GM19324 (cell line): ENCODE results near the gene WDR54.
A peak's percentile ranks its signal among the peaks of the same experiment; 100 is the strongest.

Source experiments
- ATAC-seq: cut with Tn5 transposase; IDR thresholded peaks from one replicate; pipeline ENCODE4 v1.9.1; 2021; ENCODE audit warnings: mild to moderate bottlenecking, moderate library complexity; ENCODE audit not compliant: unreplicated experiment, low FRiP score

The WDR54 gene, protein sequence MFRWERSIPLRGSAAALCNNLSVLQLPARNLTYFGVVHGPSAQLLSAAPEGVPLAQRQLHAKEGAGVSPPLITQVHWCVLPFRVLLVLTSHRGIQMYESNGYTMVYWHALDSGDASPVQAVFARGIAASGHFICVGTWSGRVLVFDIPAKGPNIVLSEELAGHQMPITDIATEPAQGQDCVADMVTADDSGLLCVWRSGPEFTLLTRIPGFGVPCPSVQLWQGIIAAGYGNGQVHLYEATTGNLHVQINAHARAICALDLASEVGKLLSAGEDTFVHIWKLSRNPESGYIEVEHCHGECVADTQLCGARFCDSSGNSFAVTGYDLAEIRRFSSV

DNA sequence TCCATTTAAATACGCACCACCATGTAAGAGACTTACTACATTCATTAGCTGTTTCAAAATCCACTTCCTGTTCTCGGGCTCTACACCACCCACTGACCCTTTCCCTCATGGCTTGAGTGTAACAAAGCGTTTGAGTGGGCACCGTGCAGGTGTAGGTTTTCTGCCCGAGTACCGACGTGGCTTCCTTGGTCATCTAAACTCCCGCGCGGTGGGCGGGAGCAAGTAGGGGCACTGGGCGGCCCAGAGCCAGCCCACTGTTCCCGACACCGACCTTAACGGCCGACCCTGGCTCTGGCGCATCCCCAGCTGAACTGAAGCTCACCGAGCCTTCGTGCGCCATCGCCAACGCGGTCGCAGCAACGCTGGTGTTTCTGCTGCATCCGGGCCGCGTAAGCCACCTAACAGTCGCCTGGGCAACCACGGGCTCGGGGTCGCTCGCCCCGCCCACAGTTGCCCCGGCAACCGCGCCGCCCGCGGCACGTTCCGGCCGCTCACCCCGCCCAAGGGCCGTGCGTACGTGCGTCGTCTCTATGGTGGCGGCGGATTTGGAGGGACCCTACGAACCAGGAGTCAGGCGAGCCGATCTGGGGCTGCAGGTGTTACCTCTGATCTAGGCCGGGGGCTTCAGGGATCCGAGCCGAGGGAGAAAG, at the start of gene WDR54, which contains the start of gene C2orf81:
Gene WDR54, plus strand, starts transcription at position 510 of the 650 bp plus-strand sequence. CDS start 424 bp downstream, outside the sequence.
Gene C2orf81, minus strand, starts transcription at position 399 of the 650 bp plus-strand sequence. Its CDS starts 59 bp downstream, at position 340.
- ATAC-seq = peak; percentile 94

DNA sequence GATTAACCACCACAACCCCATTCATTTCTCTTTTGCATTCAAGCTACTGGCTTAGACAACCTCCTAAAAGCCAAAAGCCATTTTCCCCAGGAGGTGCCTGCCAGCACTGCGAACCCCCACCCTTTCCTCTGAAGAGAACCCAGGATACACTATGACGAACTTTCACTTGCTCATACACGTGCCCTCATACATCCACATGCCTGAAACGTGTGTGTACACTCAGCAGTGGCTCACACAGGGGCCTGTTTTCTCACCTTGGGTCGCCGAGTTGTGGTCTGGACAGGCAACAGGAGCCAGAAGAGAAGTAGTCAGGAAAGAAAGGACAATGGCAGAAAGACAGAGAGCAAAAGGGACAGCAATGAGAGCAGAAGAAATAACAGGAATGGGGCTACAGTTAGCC, 48.9 kb upstream of the WDR54 start:
- no peak for ATAC-seq

DNA sequence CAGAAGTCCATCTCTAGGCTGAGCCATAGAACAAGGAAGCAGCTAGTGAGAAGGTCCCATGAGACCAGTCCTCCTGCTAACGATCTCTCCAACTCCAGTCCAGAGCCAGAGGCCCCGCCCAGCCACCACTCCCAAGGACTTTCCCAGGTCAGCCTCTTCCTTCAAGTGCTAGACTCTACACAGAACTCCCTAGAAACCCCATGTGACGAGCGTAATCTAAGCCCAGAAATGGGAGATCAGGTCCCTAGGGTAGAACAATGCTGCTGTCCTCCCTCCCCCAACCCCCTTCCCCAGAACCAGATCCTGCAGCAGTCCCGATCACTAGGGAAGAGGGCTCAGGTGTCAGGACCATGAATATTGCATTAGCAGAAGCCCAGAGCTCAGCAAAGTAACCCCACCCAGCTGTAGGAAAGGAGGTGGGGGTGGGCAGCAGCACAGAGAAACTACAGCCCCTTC, 48.3 kb upstream of the WDR54 start:
- ATAC-seq = no peak

DNA sequence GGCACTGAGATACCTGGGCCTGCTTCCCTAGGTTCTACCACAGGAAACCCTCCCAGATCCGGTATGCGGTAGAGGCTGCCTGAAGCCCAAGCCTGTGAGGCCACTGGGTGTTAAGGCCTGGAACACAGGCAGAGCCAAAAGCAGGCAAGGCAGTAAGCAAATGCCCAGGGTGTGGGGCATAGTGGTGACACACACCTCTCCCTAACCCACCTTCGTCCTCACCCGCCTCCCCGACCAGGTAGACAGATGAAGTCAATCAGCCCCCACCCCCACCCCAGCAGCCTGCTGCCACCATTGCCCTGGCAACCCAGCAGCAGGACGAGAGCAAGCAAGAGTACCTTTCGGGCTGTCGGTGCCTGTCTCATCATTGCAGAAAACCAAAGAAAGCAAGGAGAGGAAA, 47.5 kb upstream of the WDR54 start:
- no peak for ATAC-seq

DNA sequence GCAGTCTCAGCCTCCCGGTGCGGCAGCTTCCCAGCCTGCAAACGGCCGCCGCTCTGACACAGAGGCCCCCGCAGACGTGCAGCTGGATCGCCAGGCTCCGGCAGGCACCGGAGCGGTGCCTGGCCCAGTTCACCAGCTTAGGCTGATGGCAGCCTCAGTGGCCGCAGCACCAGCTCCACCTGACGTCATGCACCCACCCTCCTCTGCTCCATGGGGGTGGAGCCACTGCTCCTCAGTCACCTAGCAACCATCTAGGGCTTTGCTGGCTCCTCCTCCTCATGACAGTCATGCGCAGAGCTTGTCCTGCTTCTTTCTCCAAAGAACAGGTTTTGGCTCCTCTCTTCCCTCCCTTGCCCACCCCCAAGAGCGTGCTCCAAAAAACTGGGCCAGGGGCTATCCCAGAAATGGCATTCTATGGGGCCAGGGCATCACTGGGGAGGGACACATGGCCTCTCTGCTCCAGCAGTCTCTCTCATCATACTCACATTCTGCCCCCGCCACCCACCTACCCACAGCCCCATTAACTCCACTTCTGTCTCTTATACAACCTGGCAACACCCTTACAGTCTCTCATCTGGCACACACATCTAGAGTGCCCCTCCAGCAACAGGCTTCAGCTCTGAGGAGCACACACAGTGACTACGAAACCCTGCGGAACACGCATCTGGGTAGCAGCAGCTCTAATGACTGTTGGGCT, 46.9 kb upstream of the WDR54 start:
- no peak for ATAC-seq

DNA sequence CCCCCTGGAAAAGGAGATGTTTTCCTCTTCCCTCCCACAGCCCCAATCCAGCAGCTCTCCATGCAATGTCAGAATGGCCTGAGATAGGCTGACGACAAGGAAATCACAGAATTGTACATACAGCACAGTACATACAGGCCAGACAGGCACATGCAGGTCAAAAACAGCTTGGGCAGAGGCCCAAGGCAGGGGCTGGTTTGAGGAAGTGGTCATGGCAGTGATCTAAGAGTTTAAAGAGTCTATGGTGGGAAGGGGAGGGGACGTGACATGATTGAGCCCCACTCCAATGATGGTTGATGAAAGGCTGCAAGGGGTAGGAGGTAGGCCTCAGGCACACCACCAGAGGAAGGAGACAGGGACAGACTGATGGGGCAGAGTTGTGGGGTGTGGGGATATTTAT, 45.7 kb upstream of the WDR54 start:
- no peak for ATAC-seq

DNA sequence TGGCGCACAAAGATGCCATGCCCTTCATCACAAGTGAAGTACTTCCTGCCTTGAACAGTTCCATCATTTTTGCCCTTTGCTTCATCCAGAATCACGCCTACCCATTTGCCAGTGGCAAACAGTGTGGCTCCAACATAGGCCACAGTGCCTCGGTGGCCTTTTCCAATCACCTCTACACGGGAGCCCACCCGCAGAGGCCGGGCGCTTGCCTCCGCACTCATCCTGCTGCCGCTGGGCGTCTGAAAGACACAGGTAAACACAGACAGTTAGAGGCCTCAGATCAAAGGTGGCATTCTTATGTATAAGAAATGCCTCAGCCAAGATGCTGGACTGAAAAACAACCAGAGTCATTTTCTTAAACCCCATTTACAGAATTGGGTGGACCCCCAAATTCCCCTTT, 43.5 kb upstream of the WDR54 start:
- no peak for ATAC-seq

DNA sequence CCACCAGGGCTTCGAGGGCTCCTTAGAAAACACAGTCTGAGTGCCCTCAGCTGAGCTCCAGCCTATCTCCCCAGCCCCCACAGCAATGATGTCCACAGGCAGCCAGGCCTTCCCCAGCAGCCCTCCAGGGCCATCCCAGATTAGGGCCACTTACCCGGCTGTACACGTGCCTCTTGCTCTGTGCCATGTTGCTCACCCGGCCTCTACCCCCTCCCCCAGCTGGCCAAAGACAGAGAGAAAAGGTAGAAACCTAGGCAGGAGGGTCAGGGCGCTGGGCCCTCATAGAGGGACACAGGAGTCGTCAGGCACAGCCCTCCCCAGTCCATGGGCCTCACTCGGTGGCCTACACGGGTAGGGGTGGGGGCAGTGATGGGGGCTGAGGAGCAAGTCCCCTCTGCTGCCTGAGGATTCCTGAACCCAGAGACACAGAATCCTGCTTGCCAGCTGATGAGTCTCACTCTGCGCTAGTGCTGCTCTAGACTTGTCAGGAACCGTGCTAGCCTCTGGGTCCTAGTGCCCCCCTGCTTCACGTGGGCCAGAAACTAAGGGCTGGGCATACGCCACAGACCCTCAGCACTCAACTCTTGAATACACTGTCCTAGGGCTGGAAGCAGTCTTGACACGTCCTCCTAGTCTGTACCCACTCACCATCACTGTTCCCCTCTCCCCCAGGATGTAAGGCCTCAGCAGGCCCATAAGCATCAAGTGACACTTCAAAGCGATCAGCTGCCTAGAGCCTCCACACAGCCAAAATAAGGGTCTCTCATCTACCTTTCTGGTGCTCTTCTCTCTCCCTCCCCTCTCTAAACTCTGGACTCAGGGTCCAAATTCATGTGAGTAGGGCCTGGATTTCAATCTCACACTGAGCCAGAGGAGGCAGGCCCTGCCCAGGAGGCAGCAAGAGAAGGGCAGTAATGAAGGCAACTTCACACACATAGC, 41.4 kb upstream of the WDR54 start, which contains the start of gene DCTN1:
Gene DCTN1, minus strand, starts transcription at position 461 of the 939 bp plus-strand sequence. Its CDS starts 274 bp downstream, at position 187.
- no peak for ATAC-seq

DNA sequence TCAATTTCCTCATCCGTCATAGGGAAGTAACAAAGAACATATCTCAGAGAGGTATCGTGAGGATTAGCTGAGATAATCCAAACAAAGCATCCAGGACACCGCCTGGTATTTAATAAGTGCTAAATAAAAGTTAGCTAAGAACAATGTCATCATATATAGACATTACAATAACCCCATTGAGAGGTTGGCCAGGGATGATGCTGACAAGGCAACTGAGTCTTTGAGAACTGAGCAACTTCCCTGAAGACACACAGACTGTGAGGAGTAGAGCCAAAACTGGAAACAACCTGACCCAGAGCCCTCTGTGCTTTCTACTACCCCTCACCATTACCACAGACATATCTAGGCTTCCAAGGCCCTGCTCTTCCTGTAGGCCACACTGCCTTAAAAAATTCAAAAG, 39.8 kb upstream of the WDR54 start:
- ATAC-seq = no peak

DNA sequence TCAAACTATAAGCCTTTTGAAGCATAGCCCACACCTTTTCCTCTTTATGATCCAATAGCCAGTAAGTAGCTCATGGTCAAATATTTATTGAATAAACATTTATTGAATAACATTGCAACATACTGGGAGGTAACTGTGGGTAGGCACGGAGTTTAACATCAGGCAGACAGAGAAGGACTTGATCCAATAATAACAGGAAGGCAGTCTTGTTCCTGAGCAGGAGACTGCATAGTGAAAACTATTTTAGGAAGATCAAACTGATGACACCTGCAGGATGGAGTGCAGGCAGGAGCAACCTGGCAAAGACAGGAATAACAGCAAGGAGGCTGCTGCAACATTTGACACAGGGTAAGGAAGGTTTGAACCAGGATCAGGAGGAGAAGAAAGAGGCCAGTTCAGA, 38.3 kb upstream of the WDR54 start:
- ATAC-seq = no peak

DNA sequence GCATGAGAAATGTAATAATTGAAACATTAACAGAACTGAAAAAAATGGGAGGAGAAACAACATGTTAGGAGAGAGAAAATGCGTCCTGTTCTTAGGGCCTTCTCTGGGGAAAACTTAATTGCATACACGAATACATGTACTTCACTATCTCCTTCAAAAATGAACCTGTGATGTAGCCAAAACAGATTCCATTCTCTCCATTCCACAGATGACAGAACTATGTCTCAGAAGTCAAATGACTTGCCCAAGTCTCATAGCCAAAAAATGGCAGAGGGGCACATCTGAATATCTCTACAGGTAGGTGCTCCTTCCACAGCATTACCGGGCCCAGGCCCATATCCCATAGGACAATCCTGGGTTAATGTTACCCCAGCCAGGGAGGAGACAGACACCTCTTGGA, 37.5 kb upstream of the WDR54 start:
- no peak for ATAC-seq

DNA sequence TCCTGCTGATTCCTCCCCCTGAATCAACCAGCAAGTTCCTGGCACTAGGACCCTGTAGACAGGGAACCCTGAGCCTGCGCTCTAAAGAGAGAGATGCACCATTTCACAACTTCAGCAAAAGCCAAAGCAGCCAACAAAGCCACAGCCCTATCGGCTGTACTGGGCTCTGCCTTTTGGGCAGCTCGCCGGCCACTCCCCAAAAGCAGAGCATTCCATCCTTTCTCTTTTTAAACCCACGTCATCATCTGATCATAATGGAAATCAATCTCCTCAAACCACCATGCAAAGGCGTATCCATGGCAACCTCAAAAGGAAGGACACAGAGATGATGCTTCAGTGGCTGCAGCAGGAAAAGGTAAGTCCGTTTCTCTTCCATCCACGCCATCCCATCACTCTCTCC, 36.1 kb upstream of the WDR54 start:
- no peak for ATAC-seq

DNA sequence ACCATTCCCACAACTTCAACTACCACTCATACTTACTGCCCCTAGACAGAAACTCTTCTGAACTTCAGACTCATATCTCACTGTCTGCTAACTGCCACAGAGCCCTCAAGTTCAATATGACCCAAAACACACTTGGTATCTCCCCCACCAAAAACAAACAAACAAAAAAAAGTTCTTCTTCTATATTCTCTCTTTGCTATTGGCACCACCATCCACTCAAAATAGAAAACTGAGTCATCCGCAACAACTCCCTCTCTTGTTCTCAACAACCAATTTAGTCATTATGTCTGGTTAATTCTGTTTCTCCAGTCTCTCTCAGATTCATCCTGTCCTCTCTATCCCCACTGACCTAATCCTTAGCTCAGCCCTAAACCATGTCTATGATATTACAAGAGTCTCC, 34.2 kb upstream of the WDR54 start:
- no peak for ATAC-seq

DNA sequence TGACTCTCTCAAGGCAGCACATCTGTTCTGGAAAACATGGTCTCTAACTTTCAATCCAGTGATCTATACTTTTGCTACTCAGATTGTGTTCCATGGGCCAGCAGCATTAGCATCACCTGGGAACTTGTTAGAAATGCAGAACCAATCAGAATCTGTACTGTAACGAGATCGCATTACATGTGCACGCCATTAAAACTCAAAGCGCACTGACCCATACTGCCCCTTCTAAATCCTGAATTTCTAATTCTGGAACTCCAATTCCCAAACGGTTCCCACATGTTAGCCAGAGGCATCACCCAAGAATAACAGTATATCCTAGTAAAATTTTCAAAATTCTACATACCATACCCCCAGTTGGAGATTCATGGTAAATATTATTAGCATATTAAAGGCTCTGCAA, 30.9 kb upstream of the WDR54 start:
- ATAC-seq = no peak

DNA sequence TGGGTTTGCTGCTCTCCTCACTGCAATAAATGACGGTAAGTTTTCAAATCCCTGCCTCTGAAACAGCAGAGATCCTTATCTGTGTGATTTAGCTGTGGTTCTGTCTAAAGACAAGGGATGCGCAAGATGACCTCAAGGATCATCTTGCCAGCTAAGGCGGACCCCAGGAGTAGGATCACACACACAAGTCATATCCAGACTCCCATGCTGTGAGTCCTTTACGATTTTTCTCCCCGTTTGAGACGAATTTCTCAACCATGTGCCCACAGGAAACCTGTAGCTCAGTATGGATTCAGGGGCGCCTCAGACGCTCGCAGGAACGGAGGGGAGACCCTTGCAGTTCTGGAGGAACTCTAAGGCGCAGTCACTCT, 30.3 kb upstream of the WDR54 start:
- no peak for ATAC-seq

DNA sequence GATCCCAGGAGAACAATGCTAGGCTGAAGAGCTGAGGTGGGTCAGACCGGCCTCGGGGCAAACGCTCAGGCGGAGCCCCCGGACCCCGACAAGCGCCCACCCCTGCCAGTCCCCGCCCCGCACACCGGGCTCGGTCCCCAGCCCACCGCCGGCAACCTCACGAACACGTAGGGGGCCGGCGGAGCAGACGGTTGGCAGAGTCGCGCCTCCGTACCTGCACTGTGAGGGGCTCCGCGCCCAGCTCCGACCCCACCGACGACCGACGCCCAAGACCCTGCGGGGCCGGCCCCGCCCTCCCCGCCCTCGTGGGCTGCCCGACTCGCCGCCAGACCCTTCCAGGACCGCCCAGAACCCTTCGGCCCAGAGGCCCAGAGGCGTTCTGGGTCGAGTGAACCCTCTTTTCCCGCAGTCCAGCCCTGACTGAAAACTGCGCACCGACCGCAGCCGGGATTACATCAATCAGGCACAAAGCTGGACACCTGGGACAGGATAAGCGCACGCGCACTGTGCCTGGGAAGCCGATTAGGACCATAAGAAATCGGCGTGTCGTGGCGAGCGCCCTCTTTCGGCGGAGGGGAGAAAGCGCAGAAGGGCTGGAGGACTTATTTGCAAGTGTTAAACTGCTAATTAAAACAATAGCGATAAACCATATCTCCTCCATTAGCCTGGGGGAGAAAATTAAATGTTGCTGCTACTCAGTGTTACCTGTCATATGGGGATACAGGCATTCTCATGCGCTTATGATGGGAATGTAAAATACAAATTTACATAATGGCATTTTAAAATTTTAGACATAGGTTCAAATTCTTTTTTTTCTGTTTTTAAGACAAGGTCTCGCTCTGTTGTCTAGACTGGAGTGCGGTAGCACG, 29.7 kb upstream of the WDR54 start:
- peak; percentile 76 for ATAC-seq

DNA sequence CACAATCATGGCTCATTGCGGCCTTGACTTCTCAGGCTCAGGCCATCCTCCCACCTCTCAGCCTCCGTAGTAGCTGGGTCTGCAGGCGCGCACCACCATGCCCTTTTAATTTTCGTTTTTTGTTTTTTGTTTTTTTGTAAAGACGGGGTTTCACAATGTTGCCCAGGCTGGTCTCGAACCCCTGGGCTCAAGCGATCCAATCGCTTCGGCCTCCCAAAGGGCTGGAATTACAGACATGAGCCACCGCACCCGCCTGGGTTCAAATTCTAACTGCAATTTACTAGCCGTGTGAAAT, 29.1 kb upstream of the WDR54 start:
- no peak for ATAC-seq

DNA sequence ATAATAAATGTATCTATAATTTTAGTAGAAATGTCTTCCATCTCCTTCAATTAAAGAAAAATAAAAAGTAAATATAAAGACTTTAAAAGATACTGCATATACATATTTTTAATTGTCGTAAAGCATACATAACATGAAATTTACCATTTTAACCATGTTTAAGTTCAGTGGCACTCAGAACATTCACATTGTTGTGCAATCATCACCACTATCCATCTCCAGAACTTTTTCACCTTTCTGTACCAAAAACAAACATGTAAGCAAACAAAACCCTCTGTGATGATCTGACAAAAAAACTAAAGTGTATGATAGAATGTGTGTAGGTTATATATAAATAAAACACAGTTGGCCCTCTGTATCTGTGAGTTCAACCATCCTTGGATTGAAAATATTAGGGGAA, 28.0 kb upstream of the WDR54 start:
- ATAC-seq = no peak

DNA sequence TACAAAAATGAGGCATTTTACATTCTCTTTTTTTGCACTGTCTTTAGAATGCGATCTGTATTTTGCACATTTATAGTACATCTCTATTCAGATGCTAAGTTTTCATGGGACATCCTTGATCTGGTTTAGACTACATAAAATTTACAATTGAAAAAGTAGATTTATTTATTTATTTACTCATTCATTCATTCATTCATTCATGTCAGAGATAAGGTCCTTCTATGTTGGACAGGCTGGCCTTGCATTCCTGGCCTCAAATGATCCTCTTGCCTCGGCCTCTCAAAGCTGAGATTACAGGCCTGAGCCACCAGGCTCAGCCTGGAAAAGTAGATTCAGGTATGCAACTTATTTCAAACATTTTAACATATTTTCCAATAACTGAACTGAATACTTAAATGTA, 25.4 kb upstream of the WDR54 start:
- ATAC-seq = no peak

DNA sequence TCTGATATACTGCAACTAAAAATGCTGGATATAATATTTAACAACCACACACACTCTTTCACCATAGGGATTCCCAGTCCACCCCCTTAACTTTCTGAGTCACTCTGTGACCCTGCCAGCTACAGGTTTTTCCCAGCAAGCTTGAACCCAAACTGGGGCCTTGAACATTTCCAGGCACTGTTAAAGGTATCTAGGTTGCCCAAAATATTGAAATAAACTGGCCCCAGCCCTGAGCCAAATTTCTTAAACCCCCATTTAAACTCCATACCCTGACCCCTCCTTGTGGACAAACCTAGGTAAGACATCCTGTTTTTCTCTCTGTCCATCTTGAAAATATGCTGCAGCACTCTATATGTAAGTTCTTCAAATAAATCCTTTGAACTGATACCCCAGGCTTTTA, 21.7 kb upstream of the WDR54 start:
- ATAC-seq = no peak
